Progenitor cell of endocrine pancreas (in vitro differentiated cells): ENCODE data around the gene TPST2. TPM values are rescaled to one million over a fixed set of nuclear protein-coding genes. Genes with fewer than 3 reads are reported as not detected.

ENCODE experiments used
- DNase-seq: peaks from one replicate; pipeline ENCODE4 v3.0.0; 2021; ENCODE audit warnings: low spot score; ENCODE audit not compliant: unreplicated experiment
- H3K27ac Mint-ChIP-seq: 2 replicates; pipeline ENCODE4 v1.8.0; 2021; ENCODE audit warnings: mild to moderate bottlenecking, moderate library complexity, mixed read lengths
- H3K27me3 Mint-ChIP-seq: 2 replicates; pipeline ENCODE4 v1.8.0; 2021; ENCODE audit warnings: mixed read lengths
- H3K36me3 Mint-ChIP-seq: 2 replicates; pipeline ENCODE4 v1.8.0; 2022; ENCODE audit warnings: mixed read lengths; ENCODE audit not compliant: insufficient read depth
- H3K4me1 Mint-ChIP-seq: 2 replicates; pipeline ENCODE4 v1.8.0; 2021; ENCODE audit warnings: low read depth, mixed read lengths
- H3K4me3 Mint-ChIP-seq: 2 replicates; pipeline ENCODE4 v1.8.0; 2021; ENCODE audit warnings: low read depth, mild to moderate bottlenecking, moderate library complexity, mixed read lengths
- H3K9me3 Mint-ChIP-seq: 2 replicates; pipeline ENCODE4 v1.8.0; 2021; ENCODE audit warnings: low read depth, mixed read lengths
- total RNA-seq: library from RNA; stranded (reverse); gene quantifications from 2 replicates; pipeline ENCODE4 v1.2.1, GENCODE V29; 2021
- TF ChIP-seq, protein P1 (sequence below): fragments of 200-600 bp; sonication (generic); IDR thresholded peaks from one replicate; pipeline ENCODE4 v1.5.0; 2021; ENCODE audit warnings: antibody characterized with exemption, mild to moderate bottlenecking; ENCODE audit not compliant: unreplicated experiment

Gene TPST2
- total RNA-seq, 1 donor from 2014 or later = 19.1 TPM

DNA sequence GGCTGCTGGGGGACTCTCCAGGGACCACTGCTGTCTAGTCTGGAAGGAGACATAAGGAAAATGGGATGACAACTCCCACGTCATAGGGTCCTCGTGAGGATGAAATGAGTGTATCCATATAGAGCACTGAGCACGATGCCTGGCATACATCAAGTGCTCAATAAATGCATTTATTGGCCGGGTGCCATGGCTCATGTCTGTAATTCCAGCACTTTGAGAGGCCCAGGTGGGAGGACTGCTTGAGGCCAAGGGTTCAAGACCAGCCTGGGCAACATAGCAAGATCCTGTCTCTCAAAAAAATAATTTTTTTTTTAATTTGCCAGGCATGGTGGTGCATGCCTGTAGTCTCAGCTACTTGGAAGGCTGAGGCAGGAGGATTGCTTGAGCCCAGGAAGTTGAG is 12.2 kb upstream of the TPST2 start:
- DNase-seq = no peak
- Mint-ChIP-seq H3K4me1 (peaks cover 12% of the 10 kb centered on the region), H3K4me3 (no peak overlapping the region), H3K36me3 (no peaks in the 10 kb centered on the region), H3K9me3 (no peaks in the 10 kb centered on the region), H3K27ac (no peak overlapping the region), H3K27me3 (peaks cover 7% of the 10 kb centered on the region)
- TF ChIP-seq, protein P1, sequence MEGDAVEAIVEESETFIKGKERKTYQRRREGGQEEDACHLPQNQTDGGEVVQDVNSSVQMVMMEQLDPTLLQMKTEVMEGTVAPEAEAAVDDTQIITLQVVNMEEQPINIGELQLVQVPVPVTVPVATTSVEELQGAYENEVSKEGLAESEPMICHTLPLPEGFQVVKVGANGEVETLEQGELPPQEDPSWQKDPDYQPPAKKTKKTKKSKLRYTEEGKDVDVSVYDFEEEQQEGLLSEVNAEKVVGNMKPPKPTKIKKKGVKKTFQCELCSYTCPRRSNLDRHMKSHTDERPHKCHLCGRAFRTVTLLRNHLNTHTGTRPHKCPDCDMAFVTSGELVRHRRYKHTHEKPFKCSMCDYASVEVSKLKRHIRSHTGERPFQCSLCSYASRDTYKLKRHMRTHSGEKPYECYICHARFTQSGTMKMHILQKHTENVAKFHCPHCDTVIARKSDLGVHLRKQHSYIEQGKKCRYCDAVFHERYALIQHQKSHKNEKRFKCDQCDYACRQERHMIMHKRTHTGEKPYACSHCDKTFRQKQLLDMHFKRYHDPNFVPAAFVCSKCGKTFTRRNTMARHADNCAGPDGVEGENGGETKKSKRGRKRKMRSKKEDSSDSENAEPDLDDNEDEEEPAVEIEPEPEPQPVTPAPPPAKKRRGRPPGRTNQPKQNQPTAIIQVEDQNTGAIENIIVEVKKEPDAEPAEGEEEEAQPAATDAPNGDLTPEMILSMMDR = no peak

DNA sequence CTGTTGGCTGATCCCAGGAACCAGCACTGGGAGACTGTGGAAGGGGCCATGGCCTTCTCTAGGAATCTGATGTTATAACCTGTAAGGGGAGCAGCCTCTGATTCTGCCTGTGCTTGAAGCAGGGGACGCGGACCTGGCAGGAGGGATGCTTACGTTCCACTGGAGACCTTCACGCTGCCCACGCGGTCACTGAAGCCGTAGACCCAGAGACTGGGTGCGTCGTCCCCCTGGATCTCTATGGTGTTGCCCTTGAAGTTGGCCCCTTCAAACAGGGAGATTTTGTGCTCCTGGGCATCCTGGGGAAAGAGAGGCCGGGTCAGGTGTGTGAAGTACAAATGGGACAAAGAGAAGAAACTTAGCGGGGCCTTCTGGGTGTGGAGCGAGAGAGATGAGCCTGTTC is 11.8 kb upstream of the TPST2 start:
- H3K4me1 Mint-ChIP-seq = peaks cover 14% of the 10 kb centered on the region
- no peak for DNase-seq
- H3K27ac Mint-ChIP-seq = no peak overlapping the region
- H3K36me3 Mint-ChIP-seq = no peaks in the 10 kb centered on the region
- no peaks in the 10 kb centered on the region for H3K9me3 Mint-ChIP-seq
- peaks cover 7% of the 10 kb centered on the region for H3K27me3 Mint-ChIP-seq
- TF ChIP-seq, protein P1 = no peak
- H3K4me3 Mint-ChIP-seq = no peak overlapping the region

DNA sequence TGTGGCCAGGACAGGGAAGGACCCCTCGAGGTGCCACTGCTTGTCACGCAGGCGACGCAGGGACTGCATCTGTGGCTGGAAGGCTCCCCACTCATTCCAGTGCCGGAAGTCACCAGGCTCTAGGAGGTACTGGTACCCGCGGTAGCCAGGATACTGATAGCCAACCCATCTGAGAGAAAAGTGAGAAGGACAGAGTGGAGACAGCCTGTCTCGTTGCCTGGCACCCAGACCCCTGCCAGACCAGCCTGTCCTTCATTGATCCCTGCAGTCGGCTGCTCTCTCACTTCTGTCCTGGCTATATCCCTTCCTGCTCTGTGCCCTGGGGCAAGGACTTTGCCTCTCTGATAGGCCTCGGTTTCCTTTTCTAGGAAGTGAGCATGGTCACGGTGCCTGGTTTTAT is 9.6 kb upstream of the TPST2 start:
- H3K27me3 Mint-ChIP-seq = peaks cover 7% of the 10 kb centered on the region
- no peak overlapping the region for H3K4me3 Mint-ChIP-seq
- TF ChIP-seq, protein P1 = no peak
- H3K9me3 Mint-ChIP-seq = no peaks in the 10 kb centered on the region
- no peaks in the 10 kb centered on the region for H3K36me3 Mint-ChIP-seq
- H3K27ac Mint-ChIP-seq = no peak overlapping the region
- peaks cover 17% of the 10 kb centered on the region for H3K4me1 Mint-ChIP-seq
- no peak for DNase-seq

DNA sequence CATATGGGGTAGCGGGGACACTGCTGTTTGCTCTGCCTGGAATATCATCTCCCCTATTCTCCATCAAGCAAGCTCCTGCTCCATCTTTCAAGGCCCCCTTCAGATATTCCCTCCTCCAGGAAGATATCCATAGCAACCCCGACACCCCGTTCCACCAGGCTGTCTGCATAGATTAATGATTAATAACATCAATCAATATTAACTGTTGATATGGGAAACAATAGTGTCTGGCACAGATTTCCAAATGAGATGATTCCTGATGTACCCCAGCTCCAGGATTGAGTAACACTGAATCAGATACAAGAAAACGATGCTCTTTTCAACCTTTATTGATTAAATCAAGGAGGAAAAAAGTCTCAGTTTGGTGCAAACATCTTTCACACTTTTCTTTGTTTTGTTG is 7.5 kb upstream of the TPST2 start:
- Mint-ChIP-seq H3K4me3 (no peak overlapping the region), H3K9me3 (no peaks in the 10 kb centered on the region), H3K36me3 (no peaks in the 10 kb centered on the region), H3K27ac (peak overlapping the region; percentile 3), H3K4me1 (peaks cover 17% of the 10 kb centered on the region), H3K27me3 (peaks cover 8% of the 10 kb centered on the region)
- DNase-seq = no peak
- TF ChIP-seq, protein P1 = no peak

DNA sequence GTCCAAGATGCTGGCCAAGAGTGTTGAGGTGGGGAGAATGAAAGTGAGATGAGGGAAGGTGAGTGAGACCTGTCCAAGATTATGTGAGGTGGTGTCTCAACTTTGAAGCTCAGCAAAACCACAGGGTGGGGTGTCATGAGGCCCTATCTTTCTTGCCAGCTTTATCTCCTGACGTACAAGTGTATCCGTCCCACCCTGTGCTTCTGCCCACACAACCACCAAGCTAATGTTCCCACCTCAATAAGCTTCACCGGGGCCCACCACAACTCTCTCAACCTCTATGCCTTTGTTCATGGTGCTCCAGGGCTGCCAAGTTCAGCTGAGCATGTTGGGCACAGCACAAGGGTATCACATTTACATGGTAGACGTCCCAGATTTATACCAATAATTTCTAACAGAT is 7.1 kb upstream of the TPST2 start:
- peak overlapping the region; percentile 3 for H3K27ac Mint-ChIP-seq
- no peak overlapping the region for H3K4me3 Mint-ChIP-seq
- TF ChIP-seq, protein P1 = no peak

More for the DNA sequence above, 7.1 kb upstream of the TPST2 start:
- Mint-ChIP-seq H3K36me3 (no peaks in the 10 kb centered on the region), H3K9me3 (no peaks in the 10 kb centered on the region), H3K27me3 (peaks cover 13% of the 10 kb centered on the region), H3K4me1 (peaks cover 17% of the 10 kb centered on the region)
- DNase-seq = no peak
